Measurements from ENCODE around the gene CACNA1I. TPM values are rescaled to one million over a fixed set of nuclear protein-coding genes. Genes with fewer than 3 reads are reported as not detected.
A peak's percentile ranks its signal among the peaks of the same experiment; 100 is the strongest.

The CACNA1I gene
- total RNA-seq, 1 experiment from 2014 or later, result 0.03 TPM

DNA sequence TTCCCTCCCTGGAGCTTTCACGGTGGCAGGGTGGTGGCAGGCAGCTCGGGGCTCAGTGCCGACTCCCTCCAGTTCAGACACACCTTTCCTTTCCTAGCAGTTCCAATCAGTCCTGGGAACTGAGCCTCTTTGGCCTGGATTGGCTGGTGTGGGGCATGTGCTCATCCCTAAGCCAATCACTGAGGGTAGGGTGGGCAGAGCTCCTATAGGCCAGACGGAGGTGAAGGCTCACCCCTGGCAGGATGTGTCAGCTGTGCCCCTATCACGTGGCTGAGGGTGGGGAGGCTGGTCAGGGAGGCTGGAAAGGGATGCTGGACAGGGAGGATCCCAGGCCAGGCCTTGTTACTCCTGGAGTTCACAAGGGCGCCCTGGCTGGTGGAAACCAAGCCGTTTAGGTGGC, 40.2 kb downstream of the CACNA1I start:
- H3K27me3 ChIP-seq (replicated peaks), result peaks cover 8% of the 10 kb centered on the region; the same call in 1 of the 2 replicates

DNA sequence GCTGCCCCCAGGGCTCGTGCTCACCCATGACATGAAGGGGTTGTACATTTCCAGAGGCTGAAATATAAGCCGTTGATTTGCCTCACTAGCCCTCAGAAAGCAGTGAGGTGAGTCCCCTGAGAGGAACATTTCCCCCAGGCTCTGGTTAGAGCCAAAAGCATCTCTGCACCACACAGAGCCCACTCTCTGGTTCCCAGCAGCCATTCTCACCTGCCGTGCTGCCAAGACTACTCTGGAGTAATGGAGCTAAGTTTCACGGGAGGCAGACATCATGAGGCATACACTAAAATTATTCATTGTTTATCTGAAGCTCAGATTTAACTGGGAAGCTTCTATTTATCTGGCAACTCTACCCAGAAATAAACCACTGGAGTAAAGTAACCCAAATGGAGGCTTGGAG, 40.8 kb downstream of the CACNA1I start:
- Histone ChIP-seq H3K27me3 (replicated peaks) (peaks cover 8% of the 10 kb centered on the region; the same call in 1 of the 2 replicates), H3K36me3 (no peaks in the 10 kb centered on the region), H3K4me3 (no peak overlapping the region), H3K27ac (no peak overlapping the region), H3K4me1 (replicated peaks) (peaks cover 7% of the 10 kb centered on the region), H3K9me3 (replicated peaks) (no peaks in the 10 kb centered on the region)
- DNase-seq (ENCODE audit: low read depth in 1 of 2, low spot score in 2 of 2), result no peak

More for the DNA sequence above, 40.2 kb downstream of the CACNA1I start:
- no peak for DNase-seq (ENCODE audit: low read depth in 1 of 2, low spot score in 2 of 2)
- Histone ChIP-seq H3K4me1 (replicated peaks) (peaks cover 7% of the 10 kb centered on the region), H3K4me3 (no peak overlapping the region), H3K27ac (no peak overlapping the region), H3K36me3 (no peaks in the 10 kb centered on the region), H3K9me3 (replicated peaks) (no peaks in the 10 kb centered on the region)

GRCh38 chr22:39612811-39613548, 42.4 kb downstream of the CACNA1I start:
- H3K27ac ChIP-seq, result no peak overlapping the region
- no peaks in the 10 kb centered on the region for H3K9me3 ChIP-seq (replicated peaks)
- H3K27me3 ChIP-seq (replicated peaks), result peaks cover 8% of the 10 kb centered on the region; the same call in 1 of the 2 replicates
- no peaks in the 10 kb centered on the region for H3K36me3 ChIP-seq
- H3K4me3 ChIP-seq, result no peak overlapping the region
- no peak for DNase-seq (ENCODE audit: low read depth in 1 of 2, low spot score in 2 of 2)
- H3K4me1 ChIP-seq (replicated peaks), result no peaks in the 10 kb centered on the region

DNA sequence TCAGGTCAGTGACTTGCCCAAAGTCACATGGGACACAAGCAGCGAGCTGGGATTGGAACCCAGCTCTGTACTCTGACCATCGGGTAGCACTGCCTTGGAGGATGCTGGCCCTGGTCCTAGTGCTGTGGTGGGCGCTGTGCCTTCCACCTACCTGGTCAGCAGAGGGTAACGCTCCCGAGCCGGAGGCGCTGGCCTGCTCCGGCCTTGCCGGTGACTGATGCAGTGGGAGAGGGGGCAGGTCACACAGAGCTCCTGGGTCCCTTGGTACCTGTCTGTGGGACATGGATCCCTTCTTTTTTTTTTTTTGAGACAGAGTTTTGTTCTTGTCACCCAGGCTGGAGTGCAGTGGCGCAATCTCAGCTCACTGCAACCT, 43.0 kb downstream of the CACNA1I start:
- DNase-seq (ENCODE audit: low read depth in 1 of 2, low spot score in 2 of 2), result no peak
- Histone ChIP-seq H3K27me3 (replicated peaks) (peaks cover 8% of the 10 kb centered on the region; the same call in 1 of the 2 replicates), H3K27ac (no peak overlapping the region), H3K9me3 (replicated peaks) (no peaks in the 10 kb centered on the region), H3K4me1 (replicated peaks) (no peaks in the 10 kb centered on the region), H3K4me3 (no peak overlapping the region), H3K36me3 (no peaks in the 10 kb centered on the region)

- DNase-seq (ENCODE audit: low read depth in 1 of 2, low spot score in 2 of 2), result no peak
- Histone ChIP-seq H3K27ac (no peak overlapping the region), H3K4me1 (replicated peaks) (no peaks in the 10 kb centered on the region), H3K4me3 (no peak overlapping the region), H3K27me3 (replicated peaks) (peaks cover 8% of the 10 kb centered on the region; the same call in 1 of the 2 replicates), H3K9me3 (replicated peaks) (no peaks in the 10 kb centered on the region), H3K36me3 (no peaks in the 10 kb centered on the region)
Measured at GRCh38 chr22:39614442-39614841, 43.9 kb downstream of the CACNA1I start.

GRCh38 chr22:39616051-39616450, 45.5 kb downstream of the CACNA1I start:
- DNase-seq (ENCODE audit: low read depth in 1 of 2, low spot score in 2 of 2), result no peak
- no peaks in the 10 kb centered on the region for H3K4me1 ChIP-seq (replicated peaks)
- H3K9me3 ChIP-seq (replicated peaks), result no peaks in the 10 kb centered on the region
- no peak overlapping the region for H3K27ac ChIP-seq
- peaks cover 8% of the 10 kb centered on the region; the same call in 1 of the 2 replicates for H3K27me3 ChIP-seq (replicated peaks)
- no peaks in the 10 kb centered on the region for H3K36me3 ChIP-seq
- no peak overlapping the region for H3K4me3 ChIP-seq

- no peaks in the 10 kb centered on the region for H3K9me3 ChIP-seq (replicated peaks)
- H3K27ac ChIP-seq, result no peak overlapping the region
- no peaks in the 10 kb centered on the region for H3K4me1 ChIP-seq (replicated peaks)
- peaks cover 8% of the 10 kb centered on the region; the same call in 1 of the 2 replicates for H3K27me3 ChIP-seq (replicated peaks)
- H3K36me3 ChIP-seq, result no peaks in the 10 kb centered on the region
- H3K4me3 ChIP-seq, result no peak overlapping the region
- DNase-seq (ENCODE audit: low read depth in 1 of 2, low spot score in 2 of 2), result no peak
Measured at GRCh38 chr22:39616781-39617180, 46.2 kb downstream of the CACNA1I start.

DNA sequence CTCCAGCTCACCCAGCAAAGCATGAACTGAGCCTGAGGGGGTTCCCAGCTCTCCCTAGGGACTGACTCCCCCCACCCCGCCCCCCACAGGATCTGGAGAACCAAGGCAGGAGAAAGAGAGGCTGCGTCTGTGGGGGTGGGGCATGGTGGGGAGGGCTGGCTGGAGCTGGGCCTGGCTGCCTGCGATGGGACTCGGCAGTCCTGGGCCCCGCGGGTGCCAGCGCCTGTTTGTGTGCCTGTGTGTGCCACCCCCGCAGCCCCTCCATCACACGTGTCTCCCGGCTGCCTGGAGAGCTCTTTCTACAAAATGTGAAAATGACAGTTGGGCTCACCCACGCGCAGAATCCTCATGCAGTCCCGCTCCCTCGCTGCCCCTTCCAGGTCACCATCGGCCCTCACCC, 46.8 kb downstream of the CACNA1I start:
- Histone ChIP-seq H3K36me3 (no peaks in the 10 kb centered on the region), H3K4me3 (no peak overlapping the region), H3K9me3 (replicated peaks) (no peaks in the 10 kb centered on the region), H3K27me3 (replicated peaks) (peaks cover 8% of the 10 kb centered on the region; the same call in 1 of the 2 replicates), H3K27ac (no peak overlapping the region), H3K4me1 (replicated peaks) (no peaks in the 10 kb centered on the region)
- DNase-seq (ENCODE audit: low read depth in 1 of 2, low spot score in 2 of 2), result no peak

- no peaks in the 10 kb centered on the region for H3K4me1 ChIP-seq (replicated peaks)
- no peak overlapping the region for H3K4me3 ChIP-seq
- peaks cover 11% of the 10 kb centered on the region for H3K27me3 ChIP-seq (replicated peaks)
- H3K36me3 ChIP-seq, result no peaks in the 10 kb centered on the region
- H3K9me3 ChIP-seq (replicated peaks), result peaks cover 4% of the 10 kb centered on the region; the same call in 1 of the 2 replicates
- no peak overlapping the region for H3K27ac ChIP-seq
- DNase-seq (ENCODE audit: low read depth in 1 of 2, low spot score in 2 of 2), result no peak
Measured at GRCh38 chr22:39617970-39618757, 47.6 kb downstream of the CACNA1I start.

- Histone ChIP-seq H3K9me3 (replicated peaks) (peaks cover 4% of the 10 kb centered on the region; the same call in 1 of the 2 replicates), H3K4me3 (no peak overlapping the region), H3K27ac (no peak overlapping the region), H3K4me1 (replicated peaks) (no peaks in the 10 kb centered on the region), H3K27me3 (replicated peaks) (peaks cover 20% of the 10 kb centered on the region), H3K36me3 (no peaks in the 10 kb centered on the region)
- no peak for DNase-seq (ENCODE audit: low read depth in 1 of 2, low spot score in 2 of 2)
Measured at GRCh38 chr22:39618996-39619530, 48.5 kb downstream of the CACNA1I start.

- Histone ChIP-seq H3K4me1 (replicated peaks) (no peaks in the 10 kb centered on the region), H3K27ac (no peak overlapping the region)
- no peak for DNase-seq (ENCODE audit: low read depth in 1 of 2, low spot score in 2 of 2)
Measured at GRCh38 chr22:39620924-39621690, 50.6 kb downstream of the CACNA1I start.

GRCh38 chr22:39621826-39622225, 51.3 kb downstream of the CACNA1I start:
- H3K4me1 ChIP-seq (replicated peaks), result no peaks in the 10 kb centered on the region
- peaks cover 4% of the 10 kb centered on the region; the same call in 1 of the 2 replicates for H3K9me3 ChIP-seq (replicated peaks)
- H3K27ac ChIP-seq, result no peak overlapping the region
- H3K27me3 ChIP-seq (replicated peaks), result peaks cover 16% of the 10 kb centered on the region
- no peaks in the 10 kb centered on the region for H3K36me3 ChIP-seq
- no peak for DNase-seq (ENCODE audit: low read depth in 1 of 2, low spot score in 2 of 2)
- no peak overlapping the region for H3K4me3 ChIP-seq

More at GRCh38 chr22:39620924-39621690, 50.6 kb downstream of the CACNA1I start:
- H3K4me3 ChIP-seq, result no peak overlapping the region
- H3K9me3 ChIP-seq (replicated peaks), result peaks cover 4% of the 10 kb centered on the region; the same call in 1 of the 2 replicates
- H3K27me3 ChIP-seq (replicated peaks), result peaks cover 16% of the 10 kb centered on the region
- no peaks in the 10 kb centered on the region for H3K36me3 ChIP-seq

DNA sequence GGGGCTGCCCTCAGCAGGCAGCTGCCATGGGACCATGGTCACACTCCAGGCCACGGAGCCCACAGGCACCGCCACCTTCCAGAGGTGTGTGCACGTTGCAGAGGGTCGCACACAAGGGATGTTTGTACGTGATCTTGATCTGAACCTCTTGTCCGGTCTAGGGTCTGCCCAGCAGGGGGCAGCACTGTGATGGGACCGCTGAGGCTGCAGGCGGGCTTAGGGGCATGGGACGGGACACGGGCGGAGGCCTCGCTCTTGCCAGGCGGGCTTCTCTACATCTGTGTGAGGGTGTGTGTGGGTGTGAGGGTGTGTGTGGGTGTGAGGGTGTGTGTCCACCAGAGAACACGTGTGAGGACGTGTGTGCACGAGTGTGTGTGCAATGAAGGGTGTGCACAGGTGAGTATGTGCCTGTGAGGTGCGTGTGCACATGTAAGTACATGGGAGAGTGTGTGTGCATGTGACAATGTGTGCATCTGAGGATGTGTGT, 52.4 kb downstream of the CACNA1I start:
- H3K4me3 ChIP-seq, result no peak overlapping the region
- H3K27ac ChIP-seq, result no peak overlapping the region
- no peaks in the 10 kb centered on the region for H3K4me1 ChIP-seq (replicated peaks)
- no peaks in the 10 kb centered on the region for H3K36me3 ChIP-seq
- H3K27me3 ChIP-seq (replicated peaks), result peaks cover 16% of the 10 kb centered on the region
- peak; percentile 37 to 65 for DNase-seq (ENCODE audit: low read depth in 1 of 2, low spot score in 2 of 2)
- H3K9me3 ChIP-seq (replicated peaks), result peaks cover 4% of the 10 kb centered on the region; the same call in 1 of the 2 replicates
